K562 (cell line): ENCODE data around the gene POR. TPM values are rescaled to one million over a fixed set of nuclear protein-coding genes. Genes with fewer than 3 reads are reported as not detected.
A peak's percentile ranks its signal among the peaks of the same experiment; 100 is the strongest.

Experiments used
- BRCA1 ChIP-seq, 2 experiments: fragments of 450-650 bp in 1 of 2; sonication (generic) in 1 of 2; formaldehyde crosslinking in 1 of 2; IDR thresholded peaks; 2 replicates each; pipeline versions ENCODE4 v1.5.0 to v1.6.1; 2017 to 2020; ENCODE audit warnings: mild to moderate bottlenecking in 1 of 2, missing genetic modification reagents in 1 of 2
- CC2D1A ChIP-seq: fragments of 450-650 bp; IDR thresholded peaks from 2 replicates; pipeline ENCODE4 v1.6.1; 2017; ENCODE audit warnings: mild to moderate bottlenecking
- FOXA1 ChIP-seq: fragments of 450-650 bp; IDR thresholded peaks from 2 replicates; pipeline ENCODE4 v1.6.1; 2016; ENCODE audit warnings: mild to moderate bottlenecking, borderline replicate concordance
- KDM4B ChIP-seq, 2 experiments: fragments of 450-650 bp in 1 of 2; sonication (generic) in 1 of 2; IDR thresholded peaks; 2 replicates each; pipeline ENCODE4 v1.6.1; 2016 to 2017; ENCODE audit warnings: borderline replicate concordance in 2 of 2, antibody characterized with exemption in 1 of 2, low read depth in 1 of 2, mild to moderate bottlenecking in 1 of 2
- NFIX ChIP-seq: fragments of 250-450 bp; sonication (Bioruptor Pico); IDR thresholded peaks from 2 replicates; pipeline ENCODE4 v1.4.0; 2020; ENCODE audit warnings: low read depth, mild to moderate bottlenecking, moderate library complexity
- RAD21 ChIP-seq, 2 experiments: fragments of 250-450 bp in 1 of 2; fragments of 450-650 bp in 1 of 2; sonication (Bioruptor Pico) in 1 of 2; formaldehyde crosslinking in 1 of 2; IDR thresholded peaks in 1 of 2; conservative IDR thresholded peaks in 1 of 2; 2 replicates each; pipeline versions ENCODE4 v1.4.0 to v1.8.0; 2020 to 2022; ENCODE audit warnings: mild to moderate bottlenecking in 2 of 2, moderate library complexity in 1 of 2
- RNF219 ChIP-seq: fragments of 250-450 bp; sonication (Bioruptor Pico); IDR thresholded peaks from 2 replicates; pipeline ENCODE4 v1.5.0; 2022; ENCODE audit warnings: mild to moderate bottlenecking
- SETDB1 ChIP-seq: IDR thresholded peaks from one replicate; pipeline ENCODE4 v1.6.1; 2012; ENCODE audit warnings: low read length, control low read depth, inconsistent platforms
- SIN3B ChIP-seq: fragments of 450-650 bp; IDR thresholded peaks from 2 replicates; pipeline ENCODE4 v1.6.1; 2017; ENCODE audit warnings: low read depth, mild to moderate bottlenecking, moderate library complexity
- TARDBP ChIP-seq: fragments of 450-650 bp; IDR thresholded peaks from 2 replicates; pipeline ENCODE4 v1.6.1; 2016
- YY1 ChIP-seq, 3 experiments: IDR thresholded peaks; 2 replicates each; pipeline ENCODE4 v1.6.1; 2011; ENCODE audit warnings: low read length in 2 of 3, mild to moderate bottlenecking in 2 of 3, moderate library complexity in 2 of 3, borderline replicate concordance in 1 of 3, control low read depth in 1 of 3, low read depth in 1 of 3; ENCODE audit not compliant: insufficient read depth in 3 of 3, insufficient replicate concordance in 2 of 3, control insufficient read depth in 1 of 3, insufficient read length in 1 of 3; ENCODE audit errors: extremely low read depth in 1 of 3
- ZNF384 ChIP-seq: IDR thresholded peaks from 2 replicates; pipeline ENCODE4 v1.6.1; 2012; ENCODE audit warnings: low read depth, low read length, improper control_type of control experiment
- ZNF507 ChIP-seq: conservative IDR thresholded peaks from 2 replicates; pipeline ENCODE4 v1.6.1; 2017; ENCODE audit warnings: missing genetic modification characterization, missing compliant biosample characterization
- ZNF699 ChIP-seq: fragments of 250-450 bp; sonication (Bioruptor Pico); IDR thresholded peaks from 2 replicates; pipeline ENCODE4 v1.8.0; 2021; ENCODE audit warnings: mild to moderate bottlenecking, moderate library complexity; ENCODE audit not compliant: insufficient replicate concordance
- polyA plus RNA-seq, 8 experiments: library from polyadenylated mRNA; depleted of rRNA in 4 of 8; stranded (reverse) in 5 of 8; unstranded in 3 of 8; fragments of >200 nt; fragmentation: Nextera tagmentation in 2 of 8; fragmentation: Illumina TruSeq in 1 of 8; extraction: Ambion mirVana in 2 of 8; extraction: Trizol in 1 of 8; gene quantifications; 2 replicates each; pipeline versions ENCODE4 v1.2.1 to v1.2.3, GENCODE V29; 2011 to 2014; ENCODE audit warnings: inconsistent platforms in 1 of 8, missing spikeins in 1 of 8
- total RNA-seq, 7 experiments: library from RNA; depleted of rRNA in 6 of 7; stranded (reverse); fragments of >200 nt in 6 of 7; fragmentation: Illumina TruSeq in 2 of 7; extraction: Trizol in 2 of 7; gene quantifications; 2 replicates each; pipeline versions ENCODE4 v1.2.1 to v1.2.3, GENCODE V29; 2011 to 2021; ENCODE audit warnings: low replicate concordance in 1 of 7
- TF ChIP-seq, protein P1 (sequence below): IDR thresholded peaks from 3 replicates; pipeline ENCODE4 v1.6.1; 2011; ENCODE audit warnings: borderline replicate concordance, mild to moderate bottlenecking; ENCODE audit not compliant: insufficient read length, insufficient read depth
- TF ChIP-seq, protein P2 (sequence below): sonication (generic); formaldehyde crosslinking; IDR thresholded peaks from 2 replicates; pipeline ENCODE4 v1.8.1; 2023; ENCODE audit warnings: mild to moderate bottlenecking, missing genetic modification reagents
- TF ChIP-seq, protein P3 (sequence below): fragments of 450-650 bp; IDR thresholded peaks from 2 replicates; pipeline ENCODE4 v1.7.0; 2016; ENCODE audit warnings: borderline replicate concordance

Gene POR
- total and polyA plus RNA-seq, 9 of the 15 experiments (the other 6 are each of a cell fraction or from before 2014, with no cell fraction given) = 4.7 to 142 (median 40.8) TPM

- TF ChIP-seq, protein P1, sequence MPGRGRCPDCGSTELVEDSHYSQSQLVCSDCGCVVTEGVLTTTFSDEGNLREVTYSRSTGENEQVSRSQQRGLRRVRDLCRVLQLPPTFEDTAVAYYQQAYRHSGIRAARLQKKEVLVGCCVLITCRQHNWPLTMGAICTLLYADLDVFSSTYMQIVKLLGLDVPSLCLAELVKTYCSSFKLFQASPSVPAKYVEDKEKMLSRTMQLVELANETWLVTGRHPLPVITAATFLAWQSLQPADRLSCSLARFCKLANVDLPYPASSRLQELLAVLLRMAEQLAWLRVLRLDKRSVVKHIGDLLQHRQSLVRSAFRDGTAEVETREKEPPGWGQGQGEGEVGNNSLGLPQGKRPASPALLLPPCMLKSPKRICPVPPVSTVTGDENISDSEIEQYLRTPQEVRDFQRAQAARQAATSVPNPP = no peak
- TF ChIP-seq ZNF507 (tag) (no peak), SIN3B (no peak), RNF219 (no peak), TARDBP (0 out of 2 replicates have a peak, but pooled peaks have one; percentile 62), ZNF384 (no peak), CC2D1A (peak; percentile 77; the same call in 1 of the 2 replicates), ZNF699 (CRISPR knock-in tag) (no peak), FOXA1 (no peak), RAD21 (CRISPR knock-in tag; conservative IDR thresholded peaks at IDR 0.05 in 1 of 2, IDR thresholded peaks at IDR 0.05 in 1 of 2) (peak; percentile 96 to 98), YY1 (IDR thresholded peaks at IDR 0.05; ENCODE audit: borderline replicate concordance in 1 of 3, control insufficient read depth in 1 of 3, extremely low read depth in 1 of 3, insufficient read depth in 3 of 3, insufficient read length in 1 of 3, insufficient replicate concordance in 2 of 3, low read depth in 1 of 3, low read length in 2 of 3) (peak in 1 of 3 experiments; percentile 24), BRCA1 (IDR thresholded peaks at IDR 0.05) (no peak), BRCA1 (CRISPR knock-in tag; IDR thresholded peaks at IDR 0.05) (no peak), NFIX (no peak), KDM4B (IDR thresholded peaks at IDR 0.05; ENCODE audit: borderline replicate concordance in 2 of 2, low read depth in 1 of 2) (0 out of 4 replicates have a peak, but pooled peaks of 1 of the 2 experiments have one; percentile 35), SETDB1 (no peak)
- TF ChIP-seq, protein P2, sequence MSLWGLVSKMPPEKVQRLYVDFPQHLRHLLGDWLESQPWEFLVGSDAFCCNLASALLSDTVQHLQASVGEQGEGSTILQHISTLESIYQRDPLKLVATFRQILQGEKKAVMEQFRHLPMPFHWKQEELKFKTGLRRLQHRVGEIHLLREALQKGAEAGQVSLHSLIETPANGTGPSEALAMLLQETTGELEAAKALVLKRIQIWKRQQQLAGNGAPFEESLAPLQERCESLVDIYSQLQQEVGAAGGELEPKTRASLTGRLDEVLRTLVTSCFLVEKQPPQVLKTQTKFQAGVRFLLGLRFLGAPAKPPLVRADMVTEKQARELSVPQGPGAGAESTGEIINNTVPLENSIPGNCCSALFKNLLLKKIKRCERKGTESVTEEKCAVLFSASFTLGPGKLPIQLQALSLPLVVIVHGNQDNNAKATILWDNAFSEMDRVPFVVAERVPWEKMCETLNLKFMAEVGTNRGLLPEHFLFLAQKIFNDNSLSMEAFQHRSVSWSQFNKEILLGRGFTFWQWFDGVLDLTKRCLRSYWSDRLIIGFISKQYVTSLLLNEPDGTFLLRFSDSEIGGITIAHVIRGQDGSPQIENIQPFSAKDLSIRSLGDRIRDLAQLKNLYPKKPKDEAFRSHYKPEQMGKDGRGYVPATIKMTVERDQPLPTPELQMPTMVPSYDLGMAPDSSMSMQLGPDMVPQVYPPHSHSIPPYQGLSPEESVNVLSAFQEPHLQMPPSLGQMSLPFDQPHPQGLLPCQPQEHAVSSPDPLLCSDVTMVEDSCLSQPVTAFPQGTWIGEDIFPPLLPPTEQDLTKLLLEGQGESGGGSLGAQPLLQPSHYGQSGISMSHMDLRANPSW (CRISPR knock-in tag) = no peak
- TF ChIP-seq, protein P3, sequence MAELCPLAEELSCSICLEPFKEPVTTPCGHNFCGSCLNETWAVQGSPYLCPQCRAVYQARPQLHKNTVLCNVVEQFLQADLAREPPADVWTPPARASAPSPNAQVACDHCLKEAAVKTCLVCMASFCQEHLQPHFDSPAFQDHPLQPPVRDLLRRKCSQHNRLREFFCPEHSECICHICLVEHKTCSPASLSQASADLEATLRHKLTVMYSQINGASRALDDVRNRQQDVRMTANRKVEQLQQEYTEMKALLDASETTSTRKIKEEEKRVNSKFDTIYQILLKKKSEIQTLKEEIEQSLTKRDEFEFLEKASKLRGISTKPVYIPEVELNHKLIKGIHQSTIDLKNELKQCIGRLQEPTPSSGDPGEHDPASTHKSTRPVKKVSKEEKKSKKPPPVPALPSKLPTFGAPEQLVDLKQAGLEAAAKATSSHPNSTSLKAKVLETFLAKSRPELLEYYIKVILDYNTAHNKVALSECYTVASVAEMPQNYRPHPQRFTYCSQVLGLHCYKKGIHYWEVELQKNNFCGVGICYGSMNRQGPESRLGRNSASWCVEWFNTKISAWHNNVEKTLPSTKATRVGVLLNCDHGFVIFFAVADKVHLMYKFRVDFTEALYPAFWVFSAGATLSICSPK = no peak
Observed at GRCh38 chr7:76020031-76020714, 105.2 kb downstream of the POR start (continued).
